Measurements from ENCODE around the gene HABP4.

HABP4 gene

GRCh38 chr9:96478829-96479371 lies 28.9 kb downstream of the HABP4 start:
- DNase-seq, result peak; percentile 68

- no peak for DNase-seq
These were observed 30.8 kb downstream of the HABP4 start for GRCh38 chr9:96480736-96481135.

- DNase-seq, result no peak
These were observed 32.5 kb downstream of the HABP4 start for GRCh38 chr9:96482476-96482875.

GRCh38 chr9:96483197-96483596 lies 33.2 kb downstream of the HABP4 start:
- no peak for DNase-seq

- no peak for DNase-seq
These were observed 33.9 kb downstream of the HABP4 start for GRCh38 chr9:96483733-96484390.

- DNase-seq, result no peak
These were observed 34.6 kb downstream of the HABP4 start for GRCh38 chr9:96484521-96484931.

- DNase-seq, result no peak
These were observed 35.3 kb downstream of the HABP4 start for GRCh38 chr9:96485280-96485679.

- peak; percentile 89 for DNase-seq
These were observed 36.5 kb downstream of the HABP4 start for GRCh38 chr9:96486386-96487028.

- no peak for DNase-seq
These were observed 37.0 kb downstream of the HABP4 start for GRCh38 chr9:96487029-96487396.

GRCh38 chr9:96487949-96488348 lies 38.0 kb downstream of the HABP4 start:
- DNase-seq, result peak; percentile 31

GRCh38 chr9:96489482-96489979 lies 39.6 kb downstream of the HABP4 start:
- DNase-seq, result no peak

GRCh38 chr9:96490534-96491078 lies 40.6 kb downstream of the HABP4 start:
- DNase-seq, result no peak

GRCh38 chr9:96491079-96491879 lies 41.3 kb downstream of the HABP4 start:
- no peak for DNase-seq

- DNase-seq, result no peak
These were observed 42.0 kb downstream of the HABP4 start for GRCh38 chr9:96491880-96492525.

- no peak for DNase-seq
These were observed 43.1 kb downstream of the HABP4 start for GRCh38 chr9:96492993-96493531.

- no peak for DNase-seq
These were observed 43.8 kb downstream of the HABP4 start for GRCh38 chr9:96493757-96494156.

GRCh38 chr9:96494215-96494800 lies 44.3 kb downstream of the HABP4 start:
- DNase-seq, result no peak

GRCh38 chr9:96495341-96495740 lies 45.4 kb downstream of the HABP4 start:
- peak; percentile 83 for DNase-seq

- no peak for DNase-seq
These were observed 46.6 kb downstream of the HABP4 start for GRCh38 chr9:96496368-96497116.

GRCh38 chr9:96497117-96497399 lies 47.1 kb downstream of the HABP4 start:
- DNase-seq, result no peak

- no peak for DNase-seq
These were observed 48.8 kb downstream of the HABP4 start for GRCh38 chr9:96498796-96499195.

All from fibroblast of skin of abdomen (primary cell).